Measurements from ENCODE around the gene S100A7. TPM values are rescaled to one million over a fixed set of nuclear protein-coding genes. Genes with fewer than 3 reads are reported as not detected.
A peak's percentile ranks its signal among the peaks of the same experiment; 100 is the strongest.

S100A7 gene
- polyA plus RNA-seq, 4 donors = not detected

GRCh38 chr1:153483776-153484175, 23.3 kb upstream of the S100A7 start:
- Histone ChIP-seq H3K27me3 (ENCODE audit: control insufficient read depth in 3 of 3, insufficient read depth in 3 of 3, low read length in 3 of 3) (no peaks in the 10 kb centered on the region), H3K4me1 (ENCODE audit: control insufficient read depth in 3 of 3, insufficient read depth in 2 of 3, low read depth in 1 of 3, low read length in 2 of 3) (no peaks in the 10 kb centered on the region), H3K9me3 (ENCODE audit: control insufficient read depth in 2 of 2, insufficient read depth in 1 of 2, low read depth in 1 of 2, low read length in 1 of 2) (no peaks in the 10 kb centered on the region), H3K27ac (ENCODE audit: low read depth in 1 of 3, low read length in 2 of 3) (no peak overlapping the region), H3K36me3 (ENCODE audit: control insufficient read depth in 3 of 3, insufficient read depth in 2 of 3, low read depth in 1 of 3, low read length in 3 of 3) (no peaks in the 10 kb centered on the region), H3K4me3 (ENCODE audit: low read depth in 1 of 3, low read length in 3 of 3) (no peak overlapping the region)
- FAIRE-seq (no peak), DNase-seq (peak in 1 of 2 donors; percentile 19)
- 10 to 29% (median 13%) methylated on average over 6 of the region's 6 CpGs for WGBS, 3 donors

GRCh38 chr1:153481124-153481523, 20.7 kb upstream of the S100A7 start:
- H3K9me3 ChIP-seq (ENCODE audit: control insufficient read depth in 2 of 2, insufficient read depth in 1 of 2, low read depth in 1 of 2, low read length in 1 of 2) = no peaks in the 10 kb centered on the region
- H3K4me1 ChIP-seq (ENCODE audit: control insufficient read depth in 3 of 3, insufficient read depth in 2 of 3, low read depth in 1 of 3, low read length in 2 of 3) = no peaks in the 10 kb centered on the region
- FAIRE-seq (no peak), DNase-seq (no peak)
- no peaks in the 10 kb centered on the region for H3K36me3 ChIP-seq (ENCODE audit: control insufficient read depth in 3 of 3, insufficient read depth in 2 of 3, low read depth in 1 of 3, low read length in 3 of 3)
- no peak overlapping the region for H3K4me3 ChIP-seq (ENCODE audit: low read depth in 1 of 3, low read length in 3 of 3)
- WGBS, 3 donors = 37 to 70% (median 60%) methylated on average over 2 of the region's 2 CpGs
- H3K27ac ChIP-seq (ENCODE audit: low read depth in 1 of 3, low read length in 2 of 3) = no peak overlapping the region
- H3K27me3 ChIP-seq (ENCODE audit: control insufficient read depth in 3 of 3, insufficient read depth in 3 of 3, low read length in 3 of 3) = no peaks in the 10 kb centered on the region

GRCh38 chr1:153478692-153479618, 18.5 kb upstream of the S100A7 start:
- Histone ChIP-seq H3K27me3 (ENCODE audit: control insufficient read depth in 3 of 3, insufficient read depth in 3 of 3, low read length in 3 of 3) (no peaks in the 10 kb centered on the region), H3K27ac (ENCODE audit: low read depth in 1 of 3, low read length in 2 of 3) (no peak overlapping the region), H3K4me1 (ENCODE audit: control insufficient read depth in 3 of 3, insufficient read depth in 2 of 3, low read depth in 1 of 3, low read length in 2 of 3) (no peaks in the 10 kb centered on the region), H3K9me3 (ENCODE audit: control insufficient read depth in 2 of 2, insufficient read depth in 1 of 2, low read depth in 1 of 2, low read length in 1 of 2) (no peaks in the 10 kb centered on the region), H3K36me3 (ENCODE audit: control insufficient read depth in 3 of 3, insufficient read depth in 2 of 3, low read depth in 1 of 3, low read length in 3 of 3) (no peaks in the 10 kb centered on the region), H3K4me3 (ENCODE audit: low read depth in 1 of 3, low read length in 3 of 3) (no peak overlapping the region)
- 30 to 45% (median 38%) methylated on average over 4 of the region's 4 CpGs for WGBS, 3 donors
- DNase-seq (peak in 1 of 2 donors; percentile 13), FAIRE-seq (no peak)

- Histone ChIP-seq H3K27me3 (ENCODE audit: control insufficient read depth in 3 of 3, insufficient read depth in 3 of 3, low read length in 3 of 3) (no peaks in the 10 kb centered on the region), H3K9me3 (ENCODE audit: control insufficient read depth in 2 of 2, insufficient read depth in 1 of 2, low read depth in 1 of 2, low read length in 1 of 2) (peaks cover 0 to 7% of the 10 kb centered on the region in 2 donors), H3K27ac (ENCODE audit: low read depth in 1 of 3, low read length in 2 of 3) (no peak overlapping the region), H3K4me3 (ENCODE audit: low read depth in 1 of 3, low read length in 3 of 3) (no peak overlapping the region), H3K4me1 (ENCODE audit: control insufficient read depth in 3 of 3, insufficient read depth in 2 of 3, low read depth in 1 of 3, low read length in 2 of 3) (no peaks in the 10 kb centered on the region), H3K36me3 (ENCODE audit: control insufficient read depth in 3 of 3, insufficient read depth in 2 of 3, low read depth in 1 of 3, low read length in 3 of 3) (no peaks in the 10 kb centered on the region)
- DNase-seq (peak in 1 of 2 donors; percentile 9), FAIRE-seq (no peak)
- 44 to 59% (median 51%) methylated on average over 8 of the region's 8 CpGs for WGBS, 3 donors
These were observed 17.7 kb upstream of the S100A7 start for GRCh38 chr1:153478047-153478691.

- H3K36me3 ChIP-seq (ENCODE audit: control insufficient read depth in 3 of 3, insufficient read depth in 2 of 3, low read depth in 1 of 3, low read length in 3 of 3) = no peaks in the 10 kb centered on the region
These were observed 16.1 kb upstream of the S100A7 start for GRCh38 chr1:153476491-153477093.

GRCh38 chr1:153475282-153475681, 14.8 kb upstream of the S100A7 start:
- WGBS, 3 donors = 67 to 84% (median 79%) methylated on average over 2 of the region's 2 CpGs
- Histone ChIP-seq H3K4me3 (ENCODE audit: low read depth in 1 of 3, low read length in 3 of 3) (no peak overlapping the region), H3K36me3 (ENCODE audit: control insufficient read depth in 3 of 3, insufficient read depth in 2 of 3, low read depth in 1 of 3, low read length in 3 of 3) (no peaks in the 10 kb centered on the region), H3K27me3 (ENCODE audit: control insufficient read depth in 3 of 3, insufficient read depth in 3 of 3, low read length in 3 of 3) (no peaks in the 10 kb centered on the region), H3K9me3 (ENCODE audit: control insufficient read depth in 2 of 2, insufficient read depth in 1 of 2, low read depth in 1 of 2, low read length in 1 of 2) (peaks cover 0 to 31% of the 10 kb centered on the region in 2 donors), H3K4me1 (ENCODE audit: control insufficient read depth in 3 of 3, insufficient read depth in 2 of 3, low read depth in 1 of 3, low read length in 2 of 3) (no peaks in the 10 kb centered on the region), H3K27ac (ENCODE audit: low read depth in 1 of 3, low read length in 2 of 3) (no peak overlapping the region)
- FAIRE-seq (no peak), DNase-seq (no peak)

More at GRCh38 chr1:153476491-153477093, 16.1 kb upstream of the S100A7 start:
- Histone ChIP-seq H3K4me1 (ENCODE audit: control insufficient read depth in 3 of 3, insufficient read depth in 2 of 3, low read depth in 1 of 3, low read length in 2 of 3) (no peaks in the 10 kb centered on the region), H3K9me3 (ENCODE audit: control insufficient read depth in 2 of 2, insufficient read depth in 1 of 2, low read depth in 1 of 2, low read length in 1 of 2) (peaks cover 0 to 22% of the 10 kb centered on the region in 2 donors), H3K27ac (ENCODE audit: low read depth in 1 of 3, low read length in 2 of 3) (no peak overlapping the region), H3K4me3 (ENCODE audit: low read depth in 1 of 3, low read length in 3 of 3) (no peak overlapping the region), H3K27me3 (ENCODE audit: control insufficient read depth in 3 of 3, insufficient read depth in 3 of 3, low read length in 3 of 3) (no peaks in the 10 kb centered on the region)
- FAIRE-seq (no peak), DNase-seq (no peak)
- WGBS, 3 donors = 82 to 90% (median 88%) methylated on average over 4 of the region's 4 CpGs

- no peak for FAIRE-seq
- no peak for DNase-seq
- Histone ChIP-seq H3K9me3 (ENCODE audit: control insufficient read depth in 2 of 2, insufficient read depth in 1 of 2, low read depth in 1 of 2, low read length in 1 of 2) (peaks cover 0 to 31% of the 10 kb centered on the region in 2 donors), H3K27ac (ENCODE audit: low read depth in 1 of 3, low read length in 2 of 3) (no peak overlapping the region), H3K27me3 (ENCODE audit: control insufficient read depth in 3 of 3, insufficient read depth in 3 of 3, low read length in 3 of 3) (no peaks in the 10 kb centered on the region), H3K4me1 (ENCODE audit: control insufficient read depth in 3 of 3, insufficient read depth in 2 of 3, low read depth in 1 of 3, low read length in 2 of 3) (no peaks in the 10 kb centered on the region), H3K36me3 (ENCODE audit: control insufficient read depth in 3 of 3, insufficient read depth in 2 of 3, low read depth in 1 of 3, low read length in 3 of 3) (no peaks in the 10 kb centered on the region), H3K4me3 (ENCODE audit: low read depth in 1 of 3, low read length in 3 of 3) (no peak overlapping the region)
- WGBS, 3 donors = 72 to 82% (median 79%) methylated on average over 3 of the region's 3 CpGs
These were observed 13.9 kb upstream of the S100A7 start for GRCh38 chr1:153474347-153474746.

GRCh38 chr1:153470707-153471106, 10.3 kb upstream of the S100A7 start:
- Histone ChIP-seq H3K27ac (ENCODE audit: low read depth in 1 of 3, low read length in 2 of 3) (no peak overlapping the region), H3K27me3 (ENCODE audit: control insufficient read depth in 3 of 3, insufficient read depth in 3 of 3, low read length in 3 of 3) (peaks cover 0 to 5% (median 0%) of the 10 kb centered on the region in 3 donors), H3K9me3 (ENCODE audit: control insufficient read depth in 2 of 2, insufficient read depth in 1 of 2, low read depth in 1 of 2, low read length in 1 of 2) (peaks cover 0 to 31% of the 10 kb centered on the region in 2 donors), H3K36me3 (ENCODE audit: control insufficient read depth in 3 of 3, insufficient read depth in 2 of 3, low read depth in 1 of 3, low read length in 3 of 3) (no peaks in the 10 kb centered on the region), H3K4me1 (ENCODE audit: control insufficient read depth in 3 of 3, insufficient read depth in 2 of 3, low read depth in 1 of 3, low read length in 2 of 3) (peaks cover 0 to 3% (median 0%) of the 10 kb centered on the region in 3 donors), H3K4me3 (ENCODE audit: low read depth in 1 of 3, low read length in 3 of 3) (no peak overlapping the region)
- FAIRE-seq = no peak
- DNase-seq = no peak
